Measurements from ENCODE around the gene RAB33A.

DNA sequence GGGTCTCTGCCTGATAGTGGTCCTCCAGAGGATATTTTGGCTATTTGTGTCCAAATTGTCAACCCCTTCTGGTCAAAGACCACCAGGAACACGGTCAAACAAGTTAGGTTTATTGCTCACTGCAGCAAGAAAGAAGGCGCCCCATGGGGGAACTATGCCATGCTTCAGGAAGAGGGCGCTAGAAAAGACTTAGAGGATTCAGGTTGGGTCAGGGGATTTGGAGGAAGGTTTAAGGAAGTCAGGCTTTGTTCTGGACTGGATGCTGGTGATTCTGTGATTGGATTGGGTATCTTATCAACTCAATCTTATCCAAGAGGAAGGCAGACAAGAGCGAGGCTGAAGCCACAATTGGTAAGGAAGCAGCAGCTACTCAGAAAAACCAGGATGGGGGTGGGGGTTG lies 47.2 kb upstream of the RAB33A start:
- no peak for TF ChIP-seq CTCF (conservative IDR thresholded peaks at IDR 0.05 in 1 of 2, IDR thresholded peaks at IDR 0.05 in 1 of 2; ENCODE audit: low read depth in 1 of 2, low read length in 2 of 2)
- no peak for TF ChIP-seq EZH2 (IDR thresholded peaks at IDR 0.05; ENCODE audit: low read length, missing control alignments)

Measured in fibroblast of lung (primary cell).